GM15510 (cell line): ENCODE results near the gene LOC101059915.

Source experiments
- POLR2A ChIP-seq: IDR thresholded peaks from 3 replicates; pipeline ENCODE4 v1.6.1; 2011; ENCODE audit warnings: borderline replicate concordance; ENCODE audit not compliant: insufficient read length; ENCODE audit errors: extremely low read depth

Gene LOC101059915

GRCh38 chrX:71634366-71634765 lies 33.0 kb upstream of the LOC101059915 start:
- no peak for TF ChIP-seq POLR2A

- TF ChIP-seq POLR2A = no peak
These were observed 30.7 kb upstream of the LOC101059915 start for GRCh38 chrX:71636438-71637252.

GRCh38 chrX:71637253-71637618 lies 30.1 kb upstream of the LOC101059915 start:
- TF ChIP-seq POLR2A = no peak

GRCh38 chrX:71637848-71638247 lies 29.5 kb upstream of the LOC101059915 start:
- TF ChIP-seq POLR2A = no peak

- no peak for TF ChIP-seq POLR2A
These were observed 28.9 kb upstream of the LOC101059915 start for GRCh38 chrX:71638409-71638808.

- no peak for TF ChIP-seq POLR2A
These were observed 27.3 kb upstream of the LOC101059915 start for GRCh38 chrX:71640002-71640401.

GRCh38 chrX:71650333-71650969 lies 16.9 kb upstream of the LOC101059915 start:
- TF ChIP-seq POLR2A = no peak

GRCh38 chrX:71652405-71652804 lies 14.9 kb upstream of the LOC101059915 start:
- no peak for TF ChIP-seq POLR2A

- TF ChIP-seq POLR2A = no peak
These were observed 14.0 kb upstream of the LOC101059915 start for GRCh38 chrX:71653344-71653743.

GRCh38 chrX:71657267-71657666 lies 10.1 kb upstream of the LOC101059915 start:
- no peak for TF ChIP-seq POLR2A

- no peak for TF ChIP-seq POLR2A
These were observed 8.0 kb upstream of the LOC101059915 start for GRCh38 chrX:71659342-71659741.

GRCh38 chrX:71659959-71660358 lies 7.4 kb upstream of the LOC101059915 start:
- no peak for TF ChIP-seq POLR2A

- no peak for TF ChIP-seq POLR2A
These were observed 6.6 kb upstream of the LOC101059915 start for GRCh38 chrX:71660562-71661416.

- no peak for TF ChIP-seq POLR2A
These were observed 5.4 kb upstream of the LOC101059915 start for GRCh38 chrX:71661919-71662318.

- TF ChIP-seq POLR2A = no peak
These were observed 2.4 kb upstream of the LOC101059915 start for GRCh38 chrX:71664889-71665491.
